ENCODE results near the gene CDC42BPA.

- TF ChIP-seq POLR2A (IDR thresholded peaks at IDR 0.05; ENCODE audit: low read depth, low read length) (no peak), POLR2AphosphoS5 (IDR thresholded peaks at IDR 0.05; ENCODE audit: low read depth, low read length) (no peak), TAF1 (IDR thresholded peaks at IDR 0.05; ENCODE audit: borderline replicate concordance, low read depth, low read length) (no peak)
These were observed 206.5 kb downstream of the CDC42BPA start for GRCh38 chr1:227111782-227112181.

Measured in GM12892 (cell line).